GM21529 (cell line): ENCODE data around the gene AUNIP.
"Not testable (repeated sequence)": the region's sequence is repeated elsewhere in the genome, so short reads cannot be mapped to it uniquely, and the experiment has no call there.

Experiments used
- ATAC-seq: cut with Tn5 transposase; IDR thresholded peaks from one replicate; pipeline ENCODE4 v1.9.1; 2021; ENCODE audit not compliant: unreplicated experiment

Gene AUNIP

DNA sequence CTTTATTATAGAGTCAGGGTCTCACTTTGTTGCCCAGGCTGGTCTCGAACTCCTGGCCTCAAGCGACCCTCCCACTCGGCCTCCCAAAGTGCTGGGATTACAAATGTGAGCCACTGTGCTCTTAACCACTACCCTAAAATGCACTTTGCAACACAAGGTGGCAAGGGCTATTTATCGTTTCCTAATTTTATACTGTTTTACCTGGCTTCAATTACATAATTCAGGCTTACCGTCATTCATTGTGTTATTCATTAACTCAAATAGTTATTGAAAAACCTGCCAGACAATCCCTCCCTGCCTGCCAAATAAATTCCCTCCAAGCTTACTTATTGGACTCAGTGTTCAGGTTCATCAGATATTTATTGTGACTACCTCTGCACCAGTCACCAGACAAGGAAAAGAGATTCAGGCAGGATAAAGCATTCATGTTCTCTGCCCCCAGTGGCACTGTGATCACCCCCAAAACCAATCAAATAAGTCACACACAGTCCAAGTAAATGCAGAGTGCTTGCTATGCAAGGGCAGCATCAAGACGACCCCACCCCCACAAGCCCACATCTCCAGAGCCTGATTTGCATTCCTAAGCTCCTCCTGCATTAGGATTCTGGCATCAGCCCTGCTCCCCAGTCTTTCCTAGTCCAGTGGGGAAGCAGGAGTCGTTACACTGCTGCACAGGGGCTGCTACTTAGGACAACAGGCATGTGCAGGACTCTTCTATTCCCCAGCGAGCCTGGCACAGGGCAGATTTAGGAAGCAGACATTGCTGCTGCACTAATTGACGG lies 8.1 kb upstream of the AUNIP start:
- ATAC-seq = no peak

DNA sequence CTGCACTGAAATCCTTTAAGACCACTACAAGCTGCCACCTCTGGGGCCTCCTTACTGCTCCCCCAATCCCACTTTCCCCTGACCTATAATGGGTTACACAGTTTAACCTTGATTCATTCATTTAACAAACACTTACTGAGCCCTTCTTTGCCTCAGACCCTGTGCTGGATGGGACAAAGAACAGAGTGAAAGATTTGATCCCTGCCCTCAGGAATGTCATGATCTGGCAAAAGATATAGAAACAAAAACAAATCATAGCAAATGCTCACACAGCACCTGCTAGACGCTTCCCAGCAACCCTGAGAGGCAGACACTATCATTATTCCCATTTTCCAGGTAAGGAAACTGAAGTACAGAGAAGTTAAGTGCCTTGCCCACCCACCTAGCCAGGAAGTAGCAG lies 7.0 kb upstream of the AUNIP start:
- ATAC-seq = no peak

DNA sequence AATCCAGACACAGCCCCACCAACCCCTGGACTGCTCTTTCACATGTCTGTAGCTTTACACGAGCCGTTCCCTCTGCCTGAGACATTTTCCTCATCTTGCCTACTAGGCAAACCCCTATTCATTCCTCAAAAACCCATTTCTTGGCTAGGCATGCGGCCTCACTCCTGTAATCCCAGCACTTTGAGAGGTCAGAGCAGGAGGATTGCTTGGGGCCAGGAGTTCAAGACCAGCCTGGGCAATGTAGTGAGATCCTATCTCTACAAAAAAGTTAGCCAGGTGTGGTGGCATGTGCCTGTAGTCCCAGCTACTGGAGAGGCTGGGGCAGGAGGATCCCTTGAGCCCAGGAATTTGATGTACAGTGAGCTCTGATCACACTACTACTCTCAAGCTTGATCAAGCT lies 5.2 kb upstream of the AUNIP start:
- ATAC-seq = no peak

DNA sequence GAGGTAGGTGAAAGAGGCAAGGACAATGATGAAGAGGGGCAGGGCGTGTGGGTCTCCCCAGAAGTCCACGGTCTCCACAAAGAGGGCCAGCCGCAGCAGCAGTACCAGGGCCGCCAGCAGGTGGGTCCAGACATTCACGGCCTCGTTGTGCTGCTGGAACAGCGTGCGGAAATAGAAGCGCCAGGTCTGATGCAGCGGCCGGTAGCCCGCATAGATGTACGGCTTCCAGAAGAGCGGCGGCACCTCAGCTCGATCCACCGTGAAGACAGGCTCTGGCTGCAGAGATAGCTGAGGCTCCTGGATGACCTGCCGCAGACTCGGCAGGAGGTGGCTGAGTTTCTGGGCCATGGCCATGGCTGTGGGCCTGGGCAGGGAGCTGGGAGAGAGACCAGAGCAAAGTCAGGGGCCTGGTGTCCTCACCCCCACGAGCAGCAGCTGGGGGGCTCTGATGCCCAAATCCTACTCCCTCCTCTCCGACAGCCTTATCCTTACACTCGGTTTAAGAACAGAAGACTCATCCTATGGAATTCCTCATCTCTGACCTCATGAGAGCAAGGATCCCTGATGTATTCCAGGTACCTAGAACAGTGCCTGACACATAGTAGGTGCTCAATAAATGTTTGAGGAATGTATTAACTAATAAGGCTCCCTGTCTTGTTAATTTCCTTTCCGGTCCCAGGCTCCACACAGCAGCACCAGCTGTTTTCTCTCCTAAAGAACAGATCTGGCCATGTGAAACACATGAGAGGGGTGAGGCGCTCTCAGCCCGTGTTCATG lies 4.4 kb upstream of the AUNIP start:
- ATAC-seq = no peak

DNA sequence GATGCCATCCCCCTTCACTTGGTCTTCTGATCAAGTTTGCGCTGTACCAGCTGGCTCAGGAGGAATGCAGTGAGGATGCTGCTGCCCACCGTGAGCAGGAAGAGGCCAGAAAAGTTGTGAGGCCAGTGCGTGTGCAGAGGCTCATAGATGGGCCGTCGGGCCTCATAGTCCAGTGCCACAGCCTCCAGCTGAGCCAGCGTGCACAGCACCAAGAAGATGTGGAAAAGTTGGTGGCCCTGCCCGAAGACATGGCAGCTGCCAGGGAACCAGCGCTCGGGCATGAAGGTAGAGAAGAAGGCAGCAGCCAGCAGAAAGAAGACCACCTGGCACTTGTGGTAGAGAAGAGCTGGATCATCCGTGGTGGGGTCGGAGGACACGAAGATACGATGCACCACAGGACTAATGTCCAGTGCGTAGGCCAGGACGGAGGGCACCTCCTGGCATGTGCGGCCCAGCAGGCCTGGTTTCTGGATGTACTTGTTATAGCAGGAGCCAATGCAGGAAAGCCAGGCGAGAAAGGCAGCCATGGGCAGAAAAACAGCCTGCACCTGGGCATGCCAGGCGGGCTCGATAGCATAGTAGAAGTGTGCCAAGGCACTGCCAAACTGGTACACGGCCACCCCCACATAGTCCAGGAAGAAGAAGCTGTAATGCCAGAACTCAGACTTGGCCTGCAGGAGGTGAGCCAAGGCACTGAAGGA lies 3.7 kb upstream of the AUNIP start:
- no peak for ATAC-seq

DNA sequence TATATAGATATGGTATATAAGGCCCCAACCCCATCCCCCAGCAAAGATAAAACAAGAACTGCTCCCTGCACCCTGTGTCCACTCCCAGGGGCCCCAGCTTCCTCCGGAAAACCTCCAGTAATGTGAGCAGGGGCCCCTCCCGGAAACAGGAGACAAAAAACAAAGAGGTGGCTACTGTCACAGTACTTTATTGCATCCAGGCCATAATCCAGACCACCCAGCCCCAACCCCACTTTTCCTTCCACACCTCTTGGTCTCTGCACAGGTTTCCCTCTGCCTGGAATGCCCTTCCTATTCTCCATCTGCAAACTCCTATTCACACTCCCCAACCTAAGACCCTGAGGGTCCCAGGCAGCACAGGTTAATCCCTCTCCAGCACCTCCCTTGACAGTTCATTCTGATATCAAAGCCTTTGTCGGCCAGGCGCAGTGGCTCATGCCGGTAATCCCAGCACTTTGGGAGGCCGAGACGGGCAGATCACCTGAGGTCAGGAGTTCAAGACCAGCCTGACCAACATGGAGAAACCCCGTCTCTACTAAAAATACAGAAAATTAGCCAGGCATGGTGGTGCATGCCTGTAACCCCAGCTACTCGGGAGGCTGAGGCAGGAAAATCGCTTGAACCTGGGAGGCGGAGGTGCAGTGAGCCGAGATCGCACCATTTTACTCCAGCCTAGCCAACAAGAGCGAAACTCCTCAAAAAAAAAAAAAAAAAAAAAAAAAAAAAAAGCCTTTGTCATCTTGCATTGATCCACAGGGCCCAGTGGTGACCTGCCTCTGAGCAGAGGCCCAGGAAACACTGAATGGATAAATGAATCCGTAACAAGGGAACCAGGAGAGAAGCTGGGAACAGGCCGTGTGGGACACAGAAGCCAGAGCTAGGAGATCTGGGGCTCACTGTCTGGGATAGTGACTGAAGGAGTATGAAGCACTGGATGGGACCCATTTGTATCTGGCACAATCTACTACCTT lies 2.3 kb upstream of the AUNIP start:
- ATAC-seq = no peak

DNA sequence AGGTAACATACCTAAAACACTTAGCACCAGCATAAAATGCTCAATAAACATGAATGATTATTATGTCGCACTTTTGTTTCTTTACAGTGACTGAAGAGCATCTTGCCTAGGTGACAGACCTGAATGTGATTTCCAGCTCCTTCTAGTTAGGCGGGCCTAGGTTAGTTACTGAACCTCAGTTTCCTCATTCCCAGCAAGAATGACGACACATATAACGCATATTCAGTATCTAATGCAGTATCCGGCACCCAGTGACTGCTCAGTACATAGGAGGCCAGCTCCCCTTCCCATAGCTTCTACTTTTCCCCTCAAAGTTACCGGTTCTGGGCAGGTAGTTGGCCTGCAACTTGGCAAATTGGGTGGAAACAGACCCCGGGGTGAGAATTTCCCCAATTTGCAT lies 763 bp downstream of the AUNIP start:
- no peak for ATAC-seq

DNA sequence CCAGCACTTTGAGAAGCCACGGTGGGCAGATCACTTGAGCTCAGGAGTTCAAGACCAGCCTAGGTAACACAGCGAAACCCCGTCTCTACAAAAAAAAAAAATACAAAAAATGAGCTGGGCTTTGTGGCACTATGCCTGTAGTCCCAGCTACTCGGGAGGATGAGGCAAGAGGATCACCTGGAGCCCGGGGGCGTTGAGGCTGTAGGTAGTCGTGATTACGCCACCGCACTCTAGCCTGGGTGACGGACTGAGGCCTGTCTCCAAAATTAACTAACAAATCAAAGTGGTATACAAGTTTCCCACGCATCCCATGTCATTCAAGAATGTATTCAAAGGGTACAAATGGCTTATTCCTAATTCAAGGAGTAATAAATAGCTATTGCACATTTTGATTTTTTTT lies 2.4 kb downstream of the AUNIP start:
- ATAC-seq = no peak

DNA sequence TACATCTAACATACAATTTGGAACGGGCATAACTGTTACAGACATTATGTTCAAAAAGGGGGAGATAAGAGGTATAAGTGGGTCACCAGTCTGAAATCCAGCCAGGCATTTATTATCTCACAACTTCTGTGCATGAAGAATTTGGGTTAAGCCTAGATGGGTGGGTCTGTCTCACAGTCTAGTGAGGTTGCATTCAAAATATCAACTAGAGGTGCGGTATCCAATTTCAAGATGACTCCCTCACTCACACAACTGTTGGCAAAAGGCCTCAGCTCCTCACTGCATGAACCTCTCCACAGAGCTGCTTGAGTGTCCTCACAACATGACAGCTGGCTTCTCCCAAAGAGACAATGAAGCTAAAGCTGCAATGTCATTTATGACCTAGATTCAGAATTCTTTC lies 4.7 kb downstream of the AUNIP start:
- ATAC-seq = no peak

DNA sequence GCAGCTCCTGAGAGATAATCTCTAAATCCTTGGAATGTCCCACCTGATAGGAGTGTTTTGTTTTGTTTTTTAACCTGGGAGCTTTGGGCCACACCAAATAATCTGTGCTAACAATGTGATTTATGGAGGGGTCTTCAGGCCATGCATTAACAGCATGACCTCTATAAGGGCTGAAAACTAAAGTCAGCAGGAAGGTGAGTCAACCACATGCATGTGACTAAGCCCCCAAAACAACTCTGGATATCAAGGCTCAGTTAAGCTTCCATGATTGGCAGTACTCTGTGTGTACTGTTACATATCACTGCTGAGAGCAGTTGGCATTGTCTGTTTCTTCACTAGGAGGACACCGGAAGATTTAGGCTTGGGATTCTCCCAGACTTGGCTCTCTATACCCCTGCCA lies 10.7 kb downstream of the AUNIP start:
- no peak for ATAC-seq

DNA sequence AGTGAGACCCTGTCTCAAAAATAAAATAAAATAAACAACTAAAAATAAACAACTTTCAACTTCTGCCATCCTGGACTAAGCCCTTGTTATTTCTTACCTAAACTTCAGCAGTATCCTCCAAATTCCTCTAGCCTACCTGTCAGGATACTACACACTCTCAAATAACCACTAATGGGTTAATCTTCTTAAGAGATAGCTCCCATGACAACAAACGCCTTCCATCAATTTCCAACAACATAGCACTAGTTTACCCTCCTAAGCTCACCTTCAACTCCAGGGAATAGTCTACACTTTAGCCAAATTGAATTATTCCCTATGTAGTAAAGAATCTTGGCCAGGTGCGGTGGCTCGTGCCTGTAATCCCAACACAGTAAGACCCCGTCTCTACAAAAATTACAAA lies 11.3 kb downstream of the AUNIP start:
- no peak for ATAC-seq

DNA sequence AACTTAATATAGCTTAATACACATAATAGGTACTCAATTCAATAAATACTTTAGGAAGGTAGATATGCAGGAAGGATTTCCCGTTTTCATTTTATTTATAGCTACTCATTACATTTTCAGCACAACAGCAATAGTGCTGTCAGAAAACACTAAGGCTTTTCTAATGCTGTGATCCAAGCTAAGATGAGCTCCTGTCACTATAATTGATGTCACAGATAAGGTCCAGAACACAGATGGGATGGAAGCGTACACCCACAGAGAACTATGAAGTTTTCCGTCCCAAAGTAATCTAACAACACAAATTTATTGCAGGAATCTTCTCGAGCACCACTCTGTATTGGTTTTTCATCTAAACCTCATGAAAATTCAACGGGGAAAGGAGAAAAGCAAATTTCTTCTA lies 13.6 kb downstream of the AUNIP start:
- no peak for ATAC-seq

DNA sequence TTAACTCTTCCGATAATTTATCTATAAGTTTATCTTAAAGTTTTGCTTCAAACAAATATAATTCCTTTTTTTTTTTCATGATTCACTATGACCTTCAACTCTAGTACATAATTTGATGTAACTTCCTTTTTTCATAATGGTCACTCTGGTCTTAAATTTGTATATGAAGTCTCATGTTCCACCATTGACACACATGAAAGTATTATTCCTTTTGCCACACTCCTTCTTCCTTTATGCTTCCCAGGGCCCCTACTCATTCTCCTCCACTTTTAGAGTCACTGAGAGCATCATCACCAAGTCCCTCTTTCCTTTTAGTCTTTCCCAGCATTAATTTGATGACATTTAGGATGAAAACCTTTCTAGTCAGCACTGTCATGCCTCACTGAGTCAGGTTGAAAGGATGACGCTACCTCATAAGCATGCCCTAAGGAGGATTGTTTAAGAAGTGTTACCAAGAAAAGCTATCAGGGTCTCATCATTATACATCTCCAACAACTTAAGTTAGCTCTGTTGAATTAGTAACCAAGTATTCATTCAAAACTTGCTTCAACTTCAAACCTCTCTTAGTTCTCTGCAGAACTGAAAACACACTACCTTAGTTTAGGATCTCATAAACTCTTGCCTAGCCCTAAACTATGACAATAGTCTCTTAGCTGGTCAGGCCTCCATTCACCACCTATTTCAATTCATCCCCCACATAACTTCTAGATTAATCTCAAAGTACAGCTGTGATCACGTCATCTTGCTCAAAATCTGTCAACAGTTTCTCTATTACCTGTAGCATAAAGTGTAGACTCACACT lies 14.5 kb downstream of the AUNIP start:
- no peak for ATAC-seq

DNA sequence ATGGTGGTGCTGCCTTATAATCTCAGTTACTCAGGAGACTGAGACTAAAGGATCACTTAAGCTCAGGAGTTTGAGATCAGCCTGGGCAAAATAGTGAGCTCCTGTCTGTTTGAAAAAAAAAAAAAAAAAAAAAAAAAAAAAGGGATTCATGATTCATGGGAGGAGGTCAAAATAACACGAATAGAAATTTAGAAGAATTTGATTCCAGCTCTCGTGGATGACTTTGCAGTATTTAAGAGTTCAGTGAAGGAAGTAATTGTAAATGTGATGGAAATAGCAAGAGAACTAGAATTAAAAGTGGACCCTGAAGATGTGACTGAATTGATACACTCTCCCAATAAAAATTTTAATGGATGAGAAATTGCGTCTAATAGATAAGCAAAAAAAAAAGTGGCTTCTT lies 15.8 kb downstream of the AUNIP start:
- ATAC-seq = no peak

DNA sequence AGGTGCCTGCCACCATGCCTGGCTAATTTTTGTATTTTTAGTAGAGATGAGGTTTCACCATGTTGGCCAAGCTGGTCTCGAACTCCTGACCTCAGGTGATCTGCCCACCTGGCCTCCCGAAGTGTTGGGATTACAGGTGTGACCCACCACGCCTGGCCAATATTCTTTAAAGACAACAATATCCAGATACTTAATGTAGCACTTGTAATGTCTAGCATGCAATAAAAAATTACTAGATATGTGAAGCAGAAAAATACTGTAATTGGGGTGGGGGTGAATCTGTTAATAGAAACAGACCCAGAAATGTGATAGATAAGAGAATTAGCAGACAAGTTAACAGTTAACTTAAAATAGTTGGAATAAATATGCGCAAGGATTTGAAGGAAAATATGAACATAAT lies 19.4 kb downstream of the AUNIP start:
- ATAC-seq = not testable (repeated sequence)

DNA sequence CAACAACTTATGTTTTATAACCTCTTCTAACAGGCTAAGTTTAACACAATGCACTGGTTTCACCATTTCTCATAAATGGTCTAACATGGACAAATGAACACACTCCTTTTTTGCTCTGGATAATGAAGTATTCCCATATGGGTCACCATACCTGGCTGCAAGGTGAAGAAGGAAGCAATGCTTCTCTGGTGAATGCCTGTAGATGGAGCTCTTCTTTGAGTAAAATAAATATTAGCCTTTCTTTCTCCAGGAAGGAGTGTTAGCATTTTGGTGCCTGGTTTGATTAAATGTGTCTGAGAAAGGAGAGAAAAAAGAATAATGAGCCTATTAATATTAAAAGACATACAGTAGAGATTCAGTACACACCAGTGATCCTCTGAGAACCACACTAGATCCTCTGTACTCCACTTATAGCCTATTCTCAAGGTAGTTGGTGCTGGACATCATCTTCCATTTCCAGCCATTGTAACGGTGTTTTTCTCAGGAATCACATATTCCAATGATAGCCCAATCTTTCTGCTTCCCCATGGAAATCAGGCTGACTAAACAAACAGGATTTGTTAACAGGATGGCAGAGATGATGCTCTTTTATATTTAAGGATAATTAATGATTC lies 21.9 kb downstream of the AUNIP start:
- no peak for ATAC-seq

DNA sequence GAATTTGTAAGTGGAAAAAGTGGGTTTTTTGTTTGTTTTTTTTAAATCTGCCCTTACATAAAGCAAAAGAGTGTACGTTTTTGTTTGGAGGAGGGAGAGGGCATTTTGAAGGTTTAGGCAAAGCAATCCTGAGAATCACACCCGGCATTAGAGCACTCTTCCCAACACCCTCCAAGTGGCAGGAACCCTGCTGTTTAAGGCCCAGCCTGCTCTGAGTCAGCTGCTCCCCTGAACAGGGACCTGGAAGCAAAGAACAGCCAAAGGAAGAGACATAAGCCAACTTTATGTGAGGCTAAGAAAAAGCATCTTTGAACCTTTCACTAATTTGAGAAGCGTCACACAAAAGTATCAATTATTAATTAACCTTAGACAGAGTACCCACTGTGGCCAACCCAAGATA lies 22.6 kb downstream of the AUNIP start:
- ATAC-seq = no peak

DNA sequence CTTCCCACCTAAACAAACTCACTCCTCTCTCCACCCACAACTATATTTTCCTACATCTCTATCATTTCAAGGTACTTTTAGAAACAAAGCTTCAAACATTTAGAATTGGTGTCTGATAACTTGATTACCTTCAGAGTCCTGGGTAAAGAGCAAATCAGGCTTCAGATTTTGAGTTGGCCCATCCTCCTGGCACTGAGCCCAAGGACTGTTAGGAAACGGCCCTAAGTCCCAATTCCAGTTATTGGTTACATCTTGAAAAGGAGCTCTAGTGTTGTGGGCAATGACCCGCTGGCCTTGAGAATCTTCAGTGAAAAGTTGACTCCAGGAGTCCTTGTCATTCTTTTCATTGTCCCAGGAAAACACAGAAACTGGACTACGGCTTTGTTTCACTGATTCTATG lies 24.4 kb downstream of the AUNIP start:
- no peak for ATAC-seq

DNA sequence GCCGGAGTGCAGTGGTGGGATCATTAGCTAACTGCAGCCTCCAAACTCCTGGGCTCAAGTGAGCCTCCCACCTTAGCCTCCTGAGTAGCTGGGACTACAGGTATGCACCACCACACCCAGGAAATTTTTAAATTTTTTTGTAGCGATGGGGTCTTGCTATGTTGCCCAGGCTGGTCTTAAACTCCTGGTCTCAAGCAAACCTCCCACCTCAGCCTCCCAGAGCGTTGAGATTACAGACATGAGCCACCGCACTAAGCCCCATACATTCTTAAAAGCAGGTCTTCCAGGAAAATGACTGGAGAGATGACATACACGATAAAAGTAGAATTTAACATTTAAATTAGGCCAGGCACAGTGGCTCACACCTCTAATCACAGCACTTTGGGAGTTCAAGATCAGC lies 26.1 kb downstream of the AUNIP start:
- ATAC-seq = no peak
